CD4-positive, alpha-beta T cell treated with Interleukin-15 for 1 hour (primary cell): ENCODE data around the gene PKP1.

Source experiments
- DNase-seq: peaks from one replicate; pipeline ENCODE4 v3.0.0-alpha.2; 2020

Gene PKP1

GRCh38 chr1:201376107-201376463 is 92.8 kb downstream of the PKP1 start:
- no peak for DNase-seq

GRCh38 chr1:201376464-201377374 is 93.4 kb downstream of the PKP1 start:
- DNase-seq: no peak

GRCh38 chr1:201377611-201378092 is 94.3 kb downstream of the PKP1 start, which contains the start of gene TNNT2:
Gene TNNT2 (minus strand): TSS chr1:201377680. CDS start chr1:201373254, 4,426 bp downstream.
- DNase-seq: no peak

DNA sequence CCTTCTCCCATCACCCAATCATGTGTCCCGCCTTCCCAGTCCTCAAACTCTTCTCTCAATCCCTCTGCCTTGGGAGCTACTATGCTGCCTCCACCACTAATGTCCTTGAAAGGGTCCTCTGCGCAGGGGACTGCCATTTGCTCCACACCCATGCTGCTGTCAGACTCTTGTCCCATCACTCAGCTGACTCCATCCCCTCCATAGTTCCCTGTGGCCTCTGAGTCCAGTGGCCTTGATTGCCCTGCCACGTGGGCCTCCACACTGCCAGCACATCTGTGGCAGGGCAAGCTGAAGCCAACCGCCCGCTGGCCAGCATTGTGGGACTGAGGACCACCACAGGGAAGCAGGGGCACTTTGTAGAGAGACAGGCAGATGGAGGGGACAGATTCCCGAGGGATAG is 95.5 kb downstream of the PKP1 start:
- DNase-seq: no peak

GRCh38 chr1:201379733-201380242 is 96.5 kb downstream of the PKP1 start:
- no peak for DNase-seq

DNA sequence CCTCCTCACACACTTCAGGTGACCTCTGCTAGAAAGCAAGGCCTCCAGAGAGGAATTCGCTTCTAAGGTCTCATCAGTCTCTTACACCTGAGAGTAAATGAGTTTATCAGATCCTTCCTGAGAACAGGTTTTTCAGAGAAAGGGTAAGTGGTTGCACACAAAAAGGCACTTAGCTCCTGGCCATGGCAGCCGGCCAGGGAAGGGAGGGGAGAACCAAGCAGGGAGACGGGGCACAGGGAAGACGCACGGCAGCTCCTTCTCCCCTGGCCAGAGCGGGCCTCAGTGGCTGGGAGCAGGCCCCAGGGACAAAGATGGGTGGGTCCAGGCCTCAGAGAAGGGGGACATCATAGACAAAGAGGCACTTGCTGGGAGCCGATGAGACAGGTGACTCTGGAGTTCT is 97.8 kb downstream of the PKP1 start:
- DNase-seq: no peak
